Measurements from ENCODE around the gene C8B.

DNA sequence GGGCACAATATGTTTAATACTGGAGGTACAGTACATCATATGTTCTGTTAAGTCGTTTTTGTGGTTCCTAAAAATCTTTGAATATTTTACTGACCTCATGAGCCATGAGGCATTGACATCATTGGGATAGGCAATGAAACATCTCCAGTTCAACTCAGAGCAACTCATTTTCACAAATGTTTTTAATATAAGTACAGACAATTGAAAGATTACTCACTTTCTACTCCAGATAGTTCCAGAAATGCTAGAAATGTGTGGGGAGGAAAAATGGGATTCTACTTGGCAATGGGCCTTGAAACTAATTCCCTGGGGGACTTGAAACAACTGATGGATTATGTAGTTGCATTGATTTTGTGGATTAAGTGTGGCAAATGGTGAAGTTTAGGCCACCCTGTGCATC lies 7.2 kb upstream of the C8B start:
- TF ChIP-seq, protein P1, sequence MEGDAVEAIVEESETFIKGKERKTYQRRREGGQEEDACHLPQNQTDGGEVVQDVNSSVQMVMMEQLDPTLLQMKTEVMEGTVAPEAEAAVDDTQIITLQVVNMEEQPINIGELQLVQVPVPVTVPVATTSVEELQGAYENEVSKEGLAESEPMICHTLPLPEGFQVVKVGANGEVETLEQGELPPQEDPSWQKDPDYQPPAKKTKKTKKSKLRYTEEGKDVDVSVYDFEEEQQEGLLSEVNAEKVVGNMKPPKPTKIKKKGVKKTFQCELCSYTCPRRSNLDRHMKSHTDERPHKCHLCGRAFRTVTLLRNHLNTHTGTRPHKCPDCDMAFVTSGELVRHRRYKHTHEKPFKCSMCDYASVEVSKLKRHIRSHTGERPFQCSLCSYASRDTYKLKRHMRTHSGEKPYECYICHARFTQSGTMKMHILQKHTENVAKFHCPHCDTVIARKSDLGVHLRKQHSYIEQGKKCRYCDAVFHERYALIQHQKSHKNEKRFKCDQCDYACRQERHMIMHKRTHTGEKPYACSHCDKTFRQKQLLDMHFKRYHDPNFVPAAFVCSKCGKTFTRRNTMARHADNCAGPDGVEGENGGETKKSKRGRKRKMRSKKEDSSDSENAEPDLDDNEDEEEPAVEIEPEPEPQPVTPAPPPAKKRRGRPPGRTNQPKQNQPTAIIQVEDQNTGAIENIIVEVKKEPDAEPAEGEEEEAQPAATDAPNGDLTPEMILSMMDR (conservative IDR thresholded peaks at IDR 0.05) = no peak
- no peak for TF ChIP-seq EZH2 (IDR thresholded peaks at IDR 0.05; ENCODE audit: low read depth)

Data from PC-9 (cell line).